Activated naive CD4-positive, alpha-beta T cell treated with anti-CD3 and anti-CD28 coated beads, Interleukin-2, amount 50 U/mL, for 24 hours (primary cell): Measurements from ENCODE around the gene SNX25.

Source experiments
- H3K27ac Mint-ChIP-seq: one replicate; pipeline ENCODE4 v1.8.0; 2021; ENCODE audit warnings: mild to moderate bottlenecking, mixed read lengths
- H3K27me3 Mint-ChIP-seq: one replicate; pipeline ENCODE4 v1.8.0; 2021; ENCODE audit warnings: mixed read lengths
- H3K36me3 Mint-ChIP-seq: one replicate; pipeline ENCODE4 v1.8.0; 2021; ENCODE audit warnings: mixed read lengths
- H3K4me1 Mint-ChIP-seq: one replicate; pipeline ENCODE4 v1.8.0; 2021; ENCODE audit warnings: mixed read lengths
- H3K4me3 Mint-ChIP-seq: one replicate; pipeline ENCODE4 v1.8.0; 2021; ENCODE audit warnings: mild to moderate bottlenecking, mixed read lengths
- H3K9me3 Mint-ChIP-seq: one replicate; pipeline ENCODE4 v1.8.0; 2021; ENCODE audit warnings: mixed read lengths

SNX25 gene

DNA sequence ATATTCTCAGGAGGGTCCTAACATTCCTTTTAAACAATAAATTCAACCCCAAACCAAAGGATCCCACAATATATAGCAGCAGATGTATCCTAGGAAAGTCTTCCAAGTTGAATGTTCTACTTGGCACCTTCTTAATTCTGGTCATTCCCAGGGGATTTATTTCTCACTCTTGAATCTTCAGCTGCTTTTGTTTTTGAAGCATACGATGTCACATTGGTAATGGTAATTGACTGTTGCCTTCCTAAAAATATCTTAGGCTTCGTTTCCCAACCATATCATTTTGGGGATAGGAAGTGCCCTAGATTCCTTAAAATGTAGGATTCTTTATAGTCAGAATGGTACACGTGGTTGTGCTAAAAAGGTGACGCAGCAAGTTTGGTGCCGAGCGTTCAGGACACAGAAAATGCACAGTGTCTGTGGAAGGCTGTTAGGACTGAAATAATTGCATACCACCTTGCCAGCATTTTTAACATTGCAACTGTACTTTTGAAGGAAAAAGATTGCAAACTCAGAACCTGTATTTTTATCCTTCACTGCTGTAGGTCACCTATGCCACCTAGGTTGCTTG is 8.1 kb downstream of the SNX25 start:
- Mint-ChIP-seq H3K36me3 (peaks cover 5% of the 10 kb centered on the region), H3K9me3 (no peaks in the 10 kb centered on the region), H3K27ac (no peak overlapping the region), H3K4me3 (no peak overlapping the region), H3K4me1 (peaks cover 33% of the 10 kb centered on the region), H3K27me3 (no peaks in the 10 kb centered on the region)

DNA sequence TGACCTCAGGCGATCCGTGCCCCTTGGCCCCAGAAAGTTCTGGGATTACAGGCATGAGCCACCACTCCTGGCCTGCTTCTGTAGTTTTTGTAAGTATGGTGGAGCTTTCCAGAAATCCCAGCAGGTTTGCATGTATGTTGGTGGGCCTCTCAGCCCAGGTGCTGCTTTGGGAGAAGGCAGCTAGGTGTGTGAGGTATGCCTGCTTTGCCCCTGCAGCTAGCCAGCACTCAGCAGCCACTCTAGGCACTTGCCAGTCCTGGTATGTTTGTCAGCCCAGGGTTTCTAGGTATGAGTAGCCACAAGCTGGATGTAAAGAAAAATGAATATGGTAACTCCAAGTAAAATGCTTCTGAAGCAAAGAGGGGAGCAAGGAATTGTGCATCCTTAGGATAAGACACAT is 8.9 kb downstream of the SNX25 start:
- Mint-ChIP-seq H3K36me3 (peaks cover 5% of the 10 kb centered on the region), H3K27me3 (no peaks in the 10 kb centered on the region), H3K9me3 (no peaks in the 10 kb centered on the region), H3K4me1 (peaks cover 26% of the 10 kb centered on the region), H3K27ac (no peak overlapping the region), H3K4me3 (no peak overlapping the region)

DNA sequence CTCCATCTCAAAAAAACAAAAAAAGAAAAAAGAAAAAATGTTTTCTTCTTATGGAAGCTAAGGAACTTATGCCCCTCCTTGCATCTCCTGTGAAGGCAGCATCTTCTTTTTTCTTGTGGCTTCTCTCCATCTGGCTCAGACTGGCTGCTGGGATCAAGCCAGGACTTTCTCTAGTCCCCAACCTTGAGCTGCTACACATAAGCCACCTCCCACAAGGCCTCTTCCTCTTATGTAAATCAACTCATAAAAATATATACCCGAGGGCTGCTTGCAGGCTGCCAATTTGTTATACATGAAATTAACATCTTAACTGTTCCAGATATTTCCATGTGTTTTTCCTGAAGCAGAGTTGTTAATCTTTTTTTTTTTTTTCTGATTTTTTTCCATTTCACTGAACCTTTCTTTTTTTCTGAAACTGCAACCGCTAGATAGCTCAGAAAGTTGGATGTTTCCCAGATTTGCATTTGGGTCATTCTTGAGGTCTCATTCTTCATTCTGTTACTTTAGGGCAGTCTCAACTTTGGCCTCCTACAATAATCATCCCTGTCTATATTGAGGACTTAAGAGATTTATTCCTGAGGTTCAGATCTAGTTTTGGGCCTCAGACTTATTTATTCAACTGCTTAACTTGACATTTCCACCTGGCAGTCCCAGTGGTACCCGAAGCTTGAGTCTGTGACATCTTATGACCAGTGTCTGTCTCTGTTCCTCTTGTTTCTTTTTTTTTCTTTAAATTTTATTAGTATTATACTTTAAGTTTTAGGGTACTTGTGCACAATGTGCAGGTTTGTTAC is 10.3 kb downstream of the SNX25 start:
- Mint-ChIP-seq H3K9me3 (no peaks in the 10 kb centered on the region), H3K27ac (no peak overlapping the region), H3K36me3 (peaks cover 5% of the 10 kb centered on the region), H3K27me3 (no peaks in the 10 kb centered on the region), H3K4me3 (no peak overlapping the region), H3K4me1 (peaks cover 18% of the 10 kb centered on the region)

DNA sequence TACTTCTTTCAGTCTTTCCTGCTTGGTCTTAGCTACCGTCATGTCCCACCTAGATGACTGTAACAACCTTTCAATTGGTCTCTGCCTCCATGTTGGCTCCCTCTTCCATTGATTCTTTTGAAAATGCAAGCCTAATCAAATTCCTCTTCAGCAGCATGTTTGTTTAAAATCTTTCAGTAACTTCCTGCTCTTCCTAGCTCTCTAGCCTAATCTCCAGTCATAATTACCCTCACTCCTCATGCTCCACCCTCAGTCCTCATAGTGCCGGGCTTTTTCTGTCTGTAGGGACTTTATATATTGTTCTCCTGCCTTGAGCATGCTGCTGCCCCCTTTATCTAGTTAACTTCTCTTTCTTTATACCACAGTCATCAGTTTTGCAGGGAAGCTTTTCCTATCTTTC is 12.1 kb downstream of the SNX25 start:
- Mint-ChIP-seq H3K4me3 (no peak overlapping the region), H3K27ac (peak overlapping the region; percentile 68), H3K27me3 (no peaks in the 10 kb centered on the region), H3K9me3 (no peaks in the 10 kb centered on the region), H3K36me3 (peaks cover 5% of the 10 kb centered on the region), H3K4me1 (peaks cover 14% of the 10 kb centered on the region)

DNA sequence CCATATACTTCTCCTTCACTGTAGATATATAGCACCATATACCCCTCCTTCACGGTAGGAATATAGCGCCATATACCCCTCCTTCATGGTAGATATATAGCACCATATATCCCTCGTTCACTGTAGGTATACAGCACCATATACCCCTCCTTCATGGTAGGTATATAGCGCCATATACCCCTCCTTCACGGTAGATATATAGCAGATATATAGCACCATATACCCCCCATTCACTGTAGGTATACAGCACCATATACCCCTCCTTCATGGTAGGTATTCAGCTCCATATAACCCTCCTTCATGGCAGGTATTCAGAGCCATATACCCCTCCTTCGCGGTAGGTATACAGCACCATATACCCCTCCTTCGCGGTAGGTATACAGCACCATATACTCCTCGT is 12.5 kb downstream of the SNX25 start:
- Mint-ChIP-seq H3K9me3 (no peaks in the 10 kb centered on the region), H3K36me3 (peaks cover 5% of the 10 kb centered on the region), H3K27me3 (no peaks in the 10 kb centered on the region), H3K4me1 (peaks cover 11% of the 10 kb centered on the region), H3K4me3 (no peak overlapping the region), H3K27ac (no peak overlapping the region)

DNA sequence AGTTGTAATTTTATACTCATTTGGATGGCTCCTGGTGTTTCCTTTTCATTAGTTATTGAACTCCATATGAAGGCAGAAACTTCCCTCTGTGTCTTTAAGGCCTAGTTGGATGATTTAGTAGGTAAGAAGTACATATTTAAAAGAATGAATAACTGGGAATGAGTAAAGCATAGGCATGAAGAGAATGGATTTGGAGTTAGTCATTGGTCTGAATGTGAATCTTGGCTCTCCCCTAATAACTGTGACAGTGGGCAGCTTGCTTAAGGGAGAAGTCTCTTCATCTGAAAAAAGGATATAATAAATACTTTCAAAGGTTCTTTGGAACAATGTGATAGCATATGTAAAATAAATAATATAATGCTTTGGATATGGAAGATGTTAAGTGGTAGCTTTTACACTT is 13.2 kb downstream of the SNX25 start:
- Mint-ChIP-seq H3K36me3 (peaks cover 5% of the 10 kb centered on the region), H3K9me3 (no peaks in the 10 kb centered on the region), H3K4me3 (no peak overlapping the region), H3K4me1 (peaks cover 10% of the 10 kb centered on the region), H3K27me3 (no peaks in the 10 kb centered on the region), H3K27ac (no peak overlapping the region)

DNA sequence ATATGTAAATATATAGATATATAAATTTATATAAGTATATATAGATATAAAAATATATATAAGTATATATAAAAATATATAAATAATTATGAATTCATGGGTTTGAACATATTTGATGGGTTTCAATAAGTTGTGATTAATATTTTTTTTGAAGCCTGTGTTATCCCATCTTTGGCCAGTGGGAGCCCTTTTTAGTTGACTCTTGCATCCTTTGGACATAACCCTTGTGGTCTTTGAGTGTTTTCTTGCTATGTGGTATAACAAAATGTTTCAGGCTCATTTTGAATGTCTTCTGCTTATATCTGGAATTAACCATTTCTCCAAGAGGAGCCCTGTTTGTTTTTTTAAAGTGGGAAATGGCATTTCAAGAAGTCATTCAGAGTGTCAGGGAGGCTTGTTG is 15.2 kb downstream of the SNX25 start:
- Mint-ChIP-seq H3K36me3 (peaks cover 5% of the 10 kb centered on the region), H3K27ac (no peak overlapping the region), H3K27me3 (no peaks in the 10 kb centered on the region), H3K4me3 (no peak overlapping the region), H3K9me3 (no peaks in the 10 kb centered on the region), H3K4me1 (peaks cover 9% of the 10 kb centered on the region)

DNA sequence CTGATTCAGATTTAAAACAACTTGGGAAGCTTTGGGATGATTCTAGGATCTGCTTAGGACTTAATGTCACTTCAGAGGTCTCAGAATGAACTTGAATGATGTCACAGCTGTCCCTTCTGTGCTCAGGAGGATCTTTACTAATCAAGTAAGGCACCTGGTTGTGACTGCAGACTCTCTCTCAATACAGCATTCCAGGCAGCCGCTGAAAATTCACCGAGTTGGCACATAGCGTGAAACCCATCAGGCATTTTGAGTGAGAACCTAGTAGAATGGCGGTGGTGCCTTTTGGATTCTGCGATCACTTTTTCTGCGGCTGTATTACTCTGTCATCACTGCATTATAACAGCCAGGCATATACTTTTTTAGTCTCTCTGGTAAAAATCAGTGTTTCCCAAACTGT is 16.5 kb downstream of the SNX25 start:
- Mint-ChIP-seq H3K4me1 (peaks cover 5% of the 10 kb centered on the region), H3K4me3 (no peak overlapping the region), H3K27me3 (no peaks in the 10 kb centered on the region), H3K27ac (no peak overlapping the region), H3K36me3 (peaks cover 5% of the 10 kb centered on the region), H3K9me3 (no peaks in the 10 kb centered on the region)

DNA sequence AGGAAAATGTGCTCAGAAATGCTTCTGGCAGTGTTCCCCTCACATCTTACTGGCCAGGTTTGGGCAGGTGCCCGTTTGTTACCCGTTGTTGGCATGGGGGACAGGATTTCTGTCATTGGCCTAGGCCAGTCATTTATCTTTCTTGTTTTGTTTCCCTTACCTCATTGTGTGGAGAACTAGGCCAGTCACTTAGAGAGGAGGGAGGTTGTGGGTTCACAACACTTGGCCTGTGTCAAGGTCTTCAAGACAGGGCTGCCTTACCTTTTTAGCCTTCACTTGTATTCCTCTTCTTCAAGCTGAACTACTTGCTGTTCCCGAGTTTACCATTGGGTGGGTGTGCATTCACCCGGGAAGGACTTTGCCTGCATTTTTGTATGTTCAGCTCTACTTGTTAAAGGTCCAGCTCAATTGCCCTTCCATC is 17.7 kb downstream of the SNX25 start:
- Mint-ChIP-seq H3K27ac (no peak overlapping the region), H3K4me1 (peaks cover 5% of the 10 kb centered on the region), H3K4me3 (no peak overlapping the region), H3K27me3 (no peaks in the 10 kb centered on the region), H3K9me3 (no peaks in the 10 kb centered on the region), H3K36me3 (no peaks in the 10 kb centered on the region)

DNA sequence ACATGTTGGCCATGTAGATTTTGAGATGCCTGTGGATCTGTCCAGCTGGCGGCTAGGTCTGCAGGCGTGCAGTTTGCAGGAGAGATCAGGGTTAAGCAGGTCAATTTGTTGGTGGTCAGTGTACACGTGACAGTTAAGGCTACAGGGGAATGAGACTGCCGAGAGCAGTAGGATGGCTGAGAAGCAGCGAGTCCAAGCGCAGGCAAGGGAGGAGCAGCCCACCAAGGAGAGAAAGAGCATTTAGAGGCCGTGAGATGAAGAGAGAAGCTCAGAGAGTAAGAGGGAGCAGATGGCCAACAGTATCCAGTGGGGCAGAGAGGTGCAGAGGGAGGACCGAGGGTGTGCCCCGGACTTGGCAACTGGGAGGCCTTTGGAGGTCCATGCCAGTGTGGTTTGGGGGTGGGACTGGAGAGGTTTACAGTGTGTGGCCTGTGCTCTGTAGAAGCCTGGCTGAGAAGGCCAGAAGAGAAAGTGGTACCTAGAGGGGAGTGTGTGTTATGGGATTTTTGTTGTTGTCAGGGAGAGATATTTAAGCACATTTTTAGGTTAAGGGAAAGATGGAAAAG is 18.4 kb downstream of the SNX25 start:
- no peaks in the 10 kb centered on the region for H3K9me3 Mint-ChIP-seq
- no peak overlapping the region for H3K4me3 Mint-ChIP-seq
- H3K27ac Mint-ChIP-seq: no peak overlapping the region
- peaks cover 11% of the 10 kb centered on the region for H3K4me1 Mint-ChIP-seq
- H3K36me3 Mint-ChIP-seq: no peaks in the 10 kb centered on the region
- H3K27me3 Mint-ChIP-seq: no peaks in the 10 kb centered on the region

DNA sequence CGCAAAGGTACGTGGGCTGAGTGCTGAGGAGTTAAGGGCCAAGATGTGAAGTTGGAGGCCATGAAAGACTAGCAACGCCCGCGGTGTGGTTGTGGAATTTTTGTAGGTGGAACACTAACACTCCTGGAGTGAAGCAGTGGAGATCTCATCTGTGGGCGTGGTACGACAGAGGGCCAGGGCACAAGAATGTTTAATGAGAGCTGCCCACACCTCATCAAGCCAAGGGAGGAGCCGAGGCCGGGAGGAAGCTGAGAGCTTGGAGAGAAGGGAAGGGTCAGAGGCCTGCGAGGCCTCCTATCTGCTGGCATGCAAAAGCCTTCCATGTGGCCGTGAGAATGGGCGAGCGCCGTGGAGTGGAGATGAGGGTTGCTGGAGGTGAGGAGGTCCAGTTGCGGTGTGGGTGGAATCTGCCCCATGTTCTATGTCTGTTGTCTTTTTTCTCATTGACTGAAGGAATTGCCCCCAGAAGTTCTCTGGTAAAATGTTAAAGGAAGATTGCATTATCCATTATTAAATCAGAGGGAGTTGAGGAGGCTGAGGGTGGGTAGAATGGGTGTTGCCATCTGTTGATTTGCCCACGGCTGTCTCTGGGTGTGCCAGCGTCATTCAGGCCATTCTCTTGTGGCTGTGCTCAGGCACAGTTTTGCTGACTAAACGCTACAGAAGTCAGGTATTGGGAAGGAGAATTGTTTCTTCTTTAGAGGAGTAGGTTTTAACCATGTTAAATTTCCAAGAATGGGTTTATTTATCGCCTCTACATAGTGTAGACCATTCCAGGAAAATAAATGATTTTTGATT is 19.8 kb downstream of the SNX25 start:
- no peaks in the 10 kb centered on the region for H3K27me3 Mint-ChIP-seq
- no peaks in the 10 kb centered on the region for H3K9me3 Mint-ChIP-seq
- no peak overlapping the region for H3K4me3 Mint-ChIP-seq
- peaks cover 11% of the 10 kb centered on the region for H3K4me1 Mint-ChIP-seq
- H3K36me3 Mint-ChIP-seq: no peaks in the 10 kb centered on the region
- no peak overlapping the region for H3K27ac Mint-ChIP-seq

DNA sequence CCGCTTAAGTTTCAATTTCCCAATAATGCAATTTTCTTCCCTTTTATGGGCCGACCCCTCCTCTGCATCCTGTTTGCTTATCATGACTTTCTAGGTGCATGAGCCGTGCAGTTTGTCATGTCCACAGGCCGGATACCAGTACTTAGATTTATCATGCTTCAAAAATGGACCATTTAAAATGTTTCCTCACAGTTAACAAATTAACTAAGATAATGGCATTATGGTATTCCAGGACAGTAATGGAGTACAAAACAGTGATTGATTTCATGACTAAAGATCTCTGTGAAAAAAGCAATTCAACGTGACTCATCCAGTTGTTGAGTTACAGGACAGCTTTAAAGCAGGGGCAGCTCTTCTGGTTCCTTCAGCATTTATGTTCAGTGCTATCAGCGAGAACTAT is 23.0 kb downstream of the SNX25 start:
- no peak overlapping the region for H3K4me3 Mint-ChIP-seq
- H3K9me3 Mint-ChIP-seq: no peaks in the 10 kb centered on the region
- peaks cover 11% of the 10 kb centered on the region for H3K4me1 Mint-ChIP-seq
- H3K27ac Mint-ChIP-seq: no peak overlapping the region
- no peaks in the 10 kb centered on the region for H3K36me3 Mint-ChIP-seq
- no peaks in the 10 kb centered on the region for H3K27me3 Mint-ChIP-seq

DNA sequence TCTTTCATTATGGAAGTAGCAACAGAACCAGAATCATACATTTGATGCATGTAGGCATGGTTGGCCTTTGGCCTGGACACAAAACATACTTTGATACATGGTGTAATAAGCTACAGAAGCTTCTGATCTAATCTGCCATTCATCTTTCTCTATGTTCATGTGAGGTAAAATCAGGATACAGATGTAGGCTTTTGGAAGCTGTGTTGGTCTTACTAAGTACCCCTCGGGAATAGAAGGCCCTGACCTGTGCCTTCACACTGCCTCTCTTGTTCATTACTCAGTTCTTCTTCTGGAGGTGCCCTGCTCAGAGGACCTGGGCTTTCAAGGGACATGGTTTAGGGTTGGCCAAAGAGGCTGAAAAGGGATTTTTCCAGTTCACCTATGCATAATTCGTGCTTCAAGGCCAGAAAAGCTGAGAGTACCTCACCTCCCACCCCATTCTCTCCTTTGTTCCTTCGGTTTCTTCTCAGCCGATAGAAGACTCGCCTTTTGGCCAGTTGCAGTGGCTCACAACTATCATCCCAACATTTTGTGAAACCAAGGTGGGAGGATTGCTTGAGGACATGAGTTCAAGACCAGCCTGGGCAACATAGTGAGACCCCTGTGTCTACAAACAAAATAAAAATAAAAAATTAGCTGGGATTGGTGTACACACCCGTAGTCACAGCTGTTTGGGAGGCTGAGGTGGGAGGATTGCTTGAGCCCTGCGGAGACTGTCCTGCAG is 25.9 kb downstream of the SNX25 start:
- Mint-ChIP-seq H3K36me3 (peaks cover 4% of the 10 kb centered on the region), H3K4me1 (peaks cover 18% of the 10 kb centered on the region), H3K27ac (no peak overlapping the region), H3K4me3 (no peak overlapping the region), H3K27me3 (no peaks in the 10 kb centered on the region), H3K9me3 (no peaks in the 10 kb centered on the region)

DNA sequence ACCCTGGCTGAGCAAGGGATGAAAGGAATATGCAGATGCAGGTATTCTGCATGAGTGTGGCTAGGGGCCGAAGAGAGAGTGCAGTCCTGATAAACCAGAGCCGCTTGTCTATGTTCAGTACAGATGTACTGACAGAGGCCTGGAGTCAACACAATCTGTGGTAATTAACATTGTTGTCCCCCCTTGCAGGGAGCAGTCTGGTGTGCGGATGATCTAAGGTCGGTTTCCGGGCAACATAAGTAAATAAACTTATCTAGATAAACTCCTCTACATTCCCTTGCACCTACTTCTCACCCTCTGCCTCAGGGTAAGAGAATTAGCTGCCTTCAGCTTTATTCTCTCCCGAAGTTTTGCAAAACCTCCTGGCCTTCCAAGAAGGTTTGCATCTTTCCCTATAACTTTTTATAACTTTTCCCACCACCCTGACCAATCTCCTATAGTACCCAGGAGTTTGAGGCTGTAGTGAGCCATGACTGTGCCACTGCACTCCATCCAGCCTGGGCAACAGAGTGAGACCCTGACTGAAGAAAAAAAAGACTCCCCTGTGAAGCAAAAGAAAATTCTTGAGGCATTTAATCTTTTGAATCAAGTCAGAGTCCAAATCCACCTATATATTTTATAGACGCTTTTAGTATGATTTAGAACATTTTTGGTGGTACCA is 26.6 kb downstream of the SNX25 start:
- H3K4me3 Mint-ChIP-seq: no peak overlapping the region
- no peaks in the 10 kb centered on the region for H3K27me3 Mint-ChIP-seq
- H3K27ac Mint-ChIP-seq: no peak overlapping the region
- peaks cover 4% of the 10 kb centered on the region for H3K36me3 Mint-ChIP-seq
- H3K9me3 Mint-ChIP-seq: no peaks in the 10 kb centered on the region
- peaks cover 18% of the 10 kb centered on the region for H3K4me1 Mint-ChIP-seq

DNA sequence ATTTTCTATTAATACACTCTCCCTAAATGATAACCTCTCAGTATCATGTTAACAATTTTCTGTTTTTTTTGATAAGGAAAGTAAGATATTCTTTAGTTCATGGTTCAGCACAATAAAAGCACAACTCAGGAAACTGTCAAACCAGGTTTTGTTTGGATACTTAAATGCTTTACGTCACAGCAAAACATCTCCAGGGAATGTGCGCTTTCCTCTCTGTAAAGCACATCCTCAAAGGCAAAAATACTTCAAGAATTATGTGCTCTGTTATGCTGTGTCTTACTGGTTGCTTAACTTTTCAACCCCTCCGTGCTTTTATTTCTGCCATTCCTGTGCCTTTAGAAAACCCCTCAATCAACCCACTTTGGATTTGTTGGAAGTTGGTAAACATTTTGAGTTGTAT is 27.8 kb downstream of the SNX25 start:
- Mint-ChIP-seq H3K4me3 (no peak overlapping the region), H3K4me1 (peaks cover 12% of the 10 kb centered on the region), H3K9me3 (no peaks in the 10 kb centered on the region), H3K36me3 (peaks cover 7% of the 10 kb centered on the region), H3K27me3 (no peaks in the 10 kb centered on the region), H3K27ac (no peak overlapping the region)
